Panc1 (cell line): Measurements from ENCODE around the gene USP44. TPM values are rescaled to one million over a fixed set of nuclear protein-coding genes. Genes with fewer than 3 reads are reported as not detected.

Source experiments
- ATAC-seq: fragments of 200-7000 bp; cut with Tn5 transposase; 2 replicates; pipeline ENCODE4 v1.9.1; 2020; ENCODE audit warnings: mild to moderate bottlenecking, moderate library complexity
- BruUV-seq: library from RNA; stranded (reverse); fragments of 400-500 nt; replicated peaks from 2 replicates; lab custom pipeline; 2021; lab: Mats Ljungman, UMichigan
- CTCF ChIA-PET: fragments of 300-600 bp; sonication (Branson Sonifier 250); formaldehyde crosslinking; loops from one replicate; lab custom pipeline; 2022; ENCODE audit warnings: antibody characterized with exemption; lab: Charles Lee
- POLR2A ChIA-PET: fragments of 300-600 bp; sonication (Branson Sonifier 250); formaldehyde crosslinking; loops from one replicate; lab custom pipeline; 2022; ENCODE audit warnings: antibody characterized with exemption; lab: Charles Lee
- DNase-seq: peaks from one replicate; pipeline ENCODE4 v3.0.0-alpha.2; 2010; ENCODE audit warnings: low read depth, low spot score
- H3K27ac ChIP-seq: 2 replicates; pipeline ENCODE4 v1.5.1; 2011; ENCODE audit warnings: mild to moderate bottlenecking, low read length, inconsistent platforms
- H3K27me3 ChIP-seq: fragments of 200-500 bp; sonication (Bioruptor generic); 2 replicates; pipeline ENCODE4 v1.6.0; 2014; ENCODE audit warnings: low read length, inconsistent platforms; ENCODE audit not compliant: control insufficient read depth, insufficient read depth
- H3K36me3 ChIP-seq: fragments of 200-500 bp; sonication (Bioruptor generic); 2 replicates; pipeline ENCODE4 v1.5.1; 2014; ENCODE audit warnings: inconsistent platforms, mild to moderate bottlenecking, low read length, moderate library complexity; ENCODE audit not compliant: control insufficient read depth, insufficient read depth
- H3K4me1 ChIP-seq: 2 replicates; pipeline ENCODE4 v1.5.1; 2011; ENCODE audit warnings: inconsistent platforms, mild to moderate bottlenecking, low read length, moderate library complexity; ENCODE audit not compliant: control insufficient read depth, insufficient read depth
- H3K4me3 ChIP-seq, 2 experiments: 2 replicates each; pipeline ENCODE4 v1.5.1; 2011 to 2012; ENCODE audit warnings: low read depth in 2 of 2, low read length in 2 of 2, mild to moderate bottlenecking in 2 of 2, inconsistent platforms in 1 of 2, moderate library complexity in 1 of 2
- H3K9me3 ChIP-seq: fragments of 200-500 bp; sonication (Bioruptor generic); 2 replicates; pipeline ENCODE4 v1.5.1; 2014; ENCODE audit warnings: low read depth, mild to moderate bottlenecking, inconsistent platforms, low read length, moderate library complexity; ENCODE audit not compliant: control insufficient read depth, insufficient read depth
- POLR2AphosphoS5 ChIP-seq: IDR thresholded peaks from 2 replicates; pipeline ENCODE4 v1.6.1; 2012; ENCODE audit warnings: mild to moderate bottlenecking, low read depth, low read length, moderate library complexity
- REST ChIP-seq, 2 experiments: IDR thresholded peaks; 2 replicates each; pipeline ENCODE4 v1.6.1; 2011 to 2012; ENCODE audit warnings: low read depth in 2 of 2, control low read depth in 1 of 2, low read length in 1 of 2, mild to moderate bottlenecking in 1 of 2, moderate library complexity in 1 of 2; ENCODE audit not compliant: insufficient read depth in 1 of 2
- SIN3A ChIP-seq: IDR thresholded peaks from 2 replicates; pipeline ENCODE4 v1.6.1; 2012; ENCODE audit warnings: low read depth, mild to moderate bottlenecking, low read length, moderate library complexity, borderline replicate concordance; ENCODE audit not compliant: insufficient read depth
- TCF7L2 ChIP-seq: IDR thresholded peaks from 2 replicates; pipeline ENCODE4 v1.6.1; 2011; ENCODE audit warnings: mild to moderate bottlenecking, low read depth, low read length, inconsistent platforms
- in situ Hi-C: cut with HindIII; loops from 2 replicates; pipeline ENCODE4 v1.10.0; 2016; ENCODE audit warnings: low sequenced_read_pairs, low pct_unique_long_range_greater_than_20kb
- intact Hi-C: fragments of 100-400 bp; cut with micrococcal nuclease; formaldehyde crosslinking; loops from one replicate; pipeline ENCODE4 v1.10.0; 2022; ENCODE audit not compliant: unreplicated experiment
- total RNA-seq: library from RNA; stranded (reverse); gene quantifications from one replicate; pipeline ENCODE4 v1.2.1, GENCODE V29; 2021; ENCODE audit not compliant: unreplicated experiment
- TF ChIP-seq, protein P1 (sequence below): fragments of 450-650 bp; IDR thresholded peaks from 2 replicates; pipeline ENCODE4 v1.5.1; 2017; ENCODE audit warnings: mild to moderate bottlenecking

Gene USP44
- total RNA-seq, 1 experiment from 2014 or later: 0.10 TPM

GRCh38 chr12:95498968-95499367 is 52.3 kb downstream of the USP44 start:
- Histone ChIP-seq H3K27ac (no peak overlapping the region), H3K36me3 (peaks cover 29% of the 10 kb centered on the region), H3K4me3 (no peak overlapping the region), H3K9me3 (no peaks in the 10 kb centered on the region), H3K27me3 (no peaks in the 10 kb centered on the region), H3K4me1 (no peaks in the 10 kb centered on the region)
- no TSS peak for BruUV-seq
- TF ChIP-seq REST (IDR thresholded peaks at IDR 0.05; ENCODE audit: insufficient read depth in 1 of 2, low read depth in 2 of 2, low read length in 1 of 2): no peak
- no peak for TF ChIP-seq POLR2AphosphoS5
- TF ChIP-seq, protein P1, sequence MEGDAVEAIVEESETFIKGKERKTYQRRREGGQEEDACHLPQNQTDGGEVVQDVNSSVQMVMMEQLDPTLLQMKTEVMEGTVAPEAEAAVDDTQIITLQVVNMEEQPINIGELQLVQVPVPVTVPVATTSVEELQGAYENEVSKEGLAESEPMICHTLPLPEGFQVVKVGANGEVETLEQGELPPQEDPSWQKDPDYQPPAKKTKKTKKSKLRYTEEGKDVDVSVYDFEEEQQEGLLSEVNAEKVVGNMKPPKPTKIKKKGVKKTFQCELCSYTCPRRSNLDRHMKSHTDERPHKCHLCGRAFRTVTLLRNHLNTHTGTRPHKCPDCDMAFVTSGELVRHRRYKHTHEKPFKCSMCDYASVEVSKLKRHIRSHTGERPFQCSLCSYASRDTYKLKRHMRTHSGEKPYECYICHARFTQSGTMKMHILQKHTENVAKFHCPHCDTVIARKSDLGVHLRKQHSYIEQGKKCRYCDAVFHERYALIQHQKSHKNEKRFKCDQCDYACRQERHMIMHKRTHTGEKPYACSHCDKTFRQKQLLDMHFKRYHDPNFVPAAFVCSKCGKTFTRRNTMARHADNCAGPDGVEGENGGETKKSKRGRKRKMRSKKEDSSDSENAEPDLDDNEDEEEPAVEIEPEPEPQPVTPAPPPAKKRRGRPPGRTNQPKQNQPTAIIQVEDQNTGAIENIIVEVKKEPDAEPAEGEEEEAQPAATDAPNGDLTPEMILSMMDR: no peak
- TF ChIP-seq SIN3A: no peak
- TF ChIP-seq TCF7L2: no peak
- in situ Hi-C loops: no loop called here
- intact Hi-C loops: no loop called here
- ATAC-seq (no peak), DNase-seq (no peak)
- ChIA-PET CTCF (interaction anchor here (0.7 kb wide), 1 partner anchor 755 kb away, joined by 3 read pairs; no protein-coding TSS in a partner anchor), POLR2A (no interaction called here)

DNA sequence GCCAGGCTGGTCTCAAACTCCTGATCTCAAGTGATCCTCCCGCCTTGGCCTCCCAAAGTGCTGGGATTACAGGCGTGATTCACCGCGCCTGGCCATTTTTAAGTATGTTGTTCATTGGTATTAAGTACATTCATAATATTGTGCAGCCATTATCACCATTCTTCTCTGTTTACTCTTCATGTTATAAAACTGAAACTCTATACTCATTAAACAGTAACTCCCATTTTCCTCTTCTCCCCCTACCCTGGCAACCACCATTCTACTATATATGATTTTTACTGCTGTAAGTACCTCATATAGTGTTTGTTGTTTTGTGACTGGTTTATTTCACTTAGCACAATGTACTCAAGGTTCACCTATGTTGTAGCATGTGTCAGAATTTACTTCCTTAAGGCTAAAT is 54.2 kb downstream of the USP44 start:
- ChIA-PET CTCF (no interaction called here), POLR2A (no interaction called here)
- TF ChIP-seq TCF7L2: no peak
- no peak for TF ChIP-seq SIN3A
- TF ChIP-seq REST (IDR thresholded peaks at IDR 0.05; ENCODE audit: insufficient read depth in 1 of 2, low read depth in 2 of 2, low read length in 1 of 2): no peak
- TF ChIP-seq, protein P1: no peak
- TF ChIP-seq POLR2AphosphoS5: no peak
- H3K9me3 ChIP-seq: no peaks in the 10 kb centered on the region
- ATAC-seq: no peak
- no peak for DNase-seq
- H3K36me3 ChIP-seq: peaks cover 28% of the 10 kb centered on the region
- intact Hi-C loops (no loop called here), in situ Hi-C loops (no loop called here)
- no peaks in the 10 kb centered on the region for H3K27me3 ChIP-seq
- BruUV-seq: no TSS peak
- no peak overlapping the region for H3K4me3 ChIP-seq
- H3K27ac ChIP-seq: no peak overlapping the region
- H3K4me1 ChIP-seq: no peaks in the 10 kb centered on the region
